Fibroblast of the aortic adventitia (primary cell): ENCODE data around the gene PSG7. TPM values are rescaled to one million over a fixed set of nuclear protein-coding genes. Genes with fewer than 3 reads are reported as not detected.
A peak's percentile ranks its signal among the peaks of the same experiment; 100 is the strongest.
"Not testable (repeated sequence)": the region's sequence is repeated elsewhere in the genome, so short reads cannot be mapped to it uniquely, and the experiment has no call there.

ENCODE experiments used
- DNase-seq: peaks from one replicate; pipeline ENCODE4 v3.0.0-alpha.2; 2010; ENCODE audit warnings: low read depth
- H3K4me3 ChIP-seq: 2 replicates; pipeline ENCODE4 v1.5.1; 2011; ENCODE audit warnings: low read depth, mild to moderate bottlenecking, control low read depth, low read length, moderate library complexity
- total RNA-seq: library from RNA; depleted of rRNA; stranded (reverse); fragments of >200 nt; gene quantifications from 2 replicates; pipeline ENCODE4 v1.2.3, GENCODE V29; 2012; ENCODE audit warnings: low replicate concordance
- TF ChIP-seq, protein P1 (sequence below): IDR thresholded peaks from 2 replicates; pipeline ENCODE4 v1.5.1; 2011; ENCODE audit warnings: mild to moderate bottlenecking, low read length, control low read depth, inconsistent platforms; ENCODE audit not compliant: insufficient read depth

PSG7 gene
- total RNA-seq, result 0.27 TPM in 1 of 2 replicates, not detected in the other

DNA sequence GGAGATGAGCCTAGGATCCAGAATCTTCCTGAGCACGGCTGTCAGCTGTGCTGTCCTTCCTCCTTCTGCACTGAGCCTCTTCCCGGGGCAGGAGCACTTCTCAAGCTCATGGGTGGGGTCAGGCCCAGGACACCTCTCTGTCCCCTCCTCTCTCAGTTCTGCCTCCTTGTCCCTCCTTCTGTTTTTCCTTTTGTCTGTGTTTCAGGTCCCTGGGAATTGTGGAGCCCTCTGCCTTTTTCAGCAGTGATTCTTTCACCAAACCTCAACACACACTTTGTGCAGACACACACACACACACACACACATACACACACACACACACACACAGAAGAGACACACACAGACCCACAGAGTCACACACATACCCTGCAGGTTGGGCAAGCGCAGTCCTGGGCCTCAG, at the start of gene PSG7:
Gene PSG7, minus strand, starts transcription at position 101 of the 400 bp plus-strand sequence. CDS start 131 bp downstream, outside the sequence.
- DNase-seq, H3K4me3 ChIP-seq: not testable (repeated sequence)

DNA sequence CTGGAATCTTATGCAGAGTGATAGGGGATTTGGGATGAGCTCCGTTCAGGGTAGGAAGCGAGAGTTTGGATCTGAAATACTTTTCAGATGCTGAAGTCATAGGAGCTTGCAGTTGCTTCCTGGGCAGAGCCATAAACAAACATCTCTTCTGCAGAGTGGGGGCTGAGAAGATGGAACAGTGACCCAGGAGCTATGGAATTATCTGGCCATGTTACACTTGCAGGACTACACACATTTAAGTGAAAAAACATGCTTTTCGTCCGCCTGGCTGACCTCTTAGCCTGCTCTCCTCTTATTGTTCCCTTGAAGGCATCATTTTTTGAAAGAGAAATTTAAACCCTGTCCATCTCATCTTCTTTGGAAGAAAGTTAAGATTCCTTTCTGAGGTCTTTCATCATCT, 48.6 kb upstream of the PSG7 start:
- TF ChIP-seq, protein P1, sequence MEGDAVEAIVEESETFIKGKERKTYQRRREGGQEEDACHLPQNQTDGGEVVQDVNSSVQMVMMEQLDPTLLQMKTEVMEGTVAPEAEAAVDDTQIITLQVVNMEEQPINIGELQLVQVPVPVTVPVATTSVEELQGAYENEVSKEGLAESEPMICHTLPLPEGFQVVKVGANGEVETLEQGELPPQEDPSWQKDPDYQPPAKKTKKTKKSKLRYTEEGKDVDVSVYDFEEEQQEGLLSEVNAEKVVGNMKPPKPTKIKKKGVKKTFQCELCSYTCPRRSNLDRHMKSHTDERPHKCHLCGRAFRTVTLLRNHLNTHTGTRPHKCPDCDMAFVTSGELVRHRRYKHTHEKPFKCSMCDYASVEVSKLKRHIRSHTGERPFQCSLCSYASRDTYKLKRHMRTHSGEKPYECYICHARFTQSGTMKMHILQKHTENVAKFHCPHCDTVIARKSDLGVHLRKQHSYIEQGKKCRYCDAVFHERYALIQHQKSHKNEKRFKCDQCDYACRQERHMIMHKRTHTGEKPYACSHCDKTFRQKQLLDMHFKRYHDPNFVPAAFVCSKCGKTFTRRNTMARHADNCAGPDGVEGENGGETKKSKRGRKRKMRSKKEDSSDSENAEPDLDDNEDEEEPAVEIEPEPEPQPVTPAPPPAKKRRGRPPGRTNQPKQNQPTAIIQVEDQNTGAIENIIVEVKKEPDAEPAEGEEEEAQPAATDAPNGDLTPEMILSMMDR, result no peak
- no peak overlapping the region for H3K4me3 ChIP-seq
- peak; percentile 9 for DNase-seq

DNA sequence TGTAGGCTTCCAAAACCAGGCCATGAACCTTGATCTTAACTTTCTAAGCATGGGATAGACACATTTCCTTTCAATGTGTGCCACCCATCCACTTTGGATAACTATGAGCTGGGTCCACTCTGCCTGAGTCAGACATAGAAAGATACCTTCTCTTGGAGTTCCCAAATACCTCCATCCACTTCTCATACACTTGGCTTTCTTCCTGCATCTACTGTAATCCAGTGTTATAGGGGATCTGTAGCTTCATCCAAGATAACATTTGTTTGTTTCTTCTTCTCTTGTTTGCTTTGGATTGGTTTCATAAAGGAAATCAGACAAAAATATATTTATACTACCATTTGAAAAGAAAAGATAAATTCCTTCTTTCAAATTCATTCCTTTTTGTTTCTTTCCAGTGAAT, 45.1 kb upstream of the PSG7 start:
- peak; percentile 23 for DNase-seq
- H3K4me3 ChIP-seq, result not testable (repeated sequence)

DNA sequence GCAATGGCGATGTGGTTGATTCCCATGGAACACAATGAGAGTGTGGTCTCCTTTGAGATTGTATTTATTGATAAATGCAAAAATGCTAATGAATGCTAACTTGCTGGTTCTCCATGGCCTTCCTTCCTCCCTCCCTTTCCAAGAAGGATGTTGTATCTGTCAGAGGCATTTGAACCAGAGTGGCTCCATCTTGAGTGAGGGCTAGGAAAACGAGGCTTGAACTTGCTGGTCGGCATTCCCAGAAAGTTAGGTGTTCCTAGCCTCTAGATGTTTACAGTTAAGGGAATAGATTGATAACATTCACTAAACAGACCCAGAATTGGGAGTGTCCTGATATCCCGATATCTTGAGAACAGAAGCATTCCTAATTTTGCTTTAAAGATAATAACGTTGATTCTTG, 34.4 kb upstream of the PSG7 start:
- not testable (repeated sequence) for H3K4me3 ChIP-seq, DNase-seq

DNA sequence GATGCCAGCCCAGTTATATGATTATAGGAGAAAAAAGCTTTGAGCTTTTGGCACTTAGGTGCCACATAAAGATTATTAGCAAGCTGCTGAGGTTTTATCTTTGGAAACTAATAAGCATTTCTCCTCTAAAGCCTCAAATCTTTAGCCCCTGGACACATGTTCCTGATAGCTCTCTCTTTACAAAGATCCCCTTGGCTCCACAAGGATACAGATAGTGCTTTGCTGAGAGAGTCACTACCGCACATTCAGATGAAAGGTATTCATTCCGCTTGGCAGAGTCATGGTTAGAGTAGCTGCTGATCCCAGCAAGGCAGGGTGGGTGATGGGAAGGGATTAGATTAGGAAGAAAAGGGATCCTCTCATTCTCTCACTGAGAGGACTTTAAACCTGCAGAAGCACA, 28.2 kb upstream of the PSG7 start:
- H3K4me3 ChIP-seq, result no peak overlapping the region
- peak; percentile 57 for DNase-seq
- TF ChIP-seq, protein P1, result no peak

DNA sequence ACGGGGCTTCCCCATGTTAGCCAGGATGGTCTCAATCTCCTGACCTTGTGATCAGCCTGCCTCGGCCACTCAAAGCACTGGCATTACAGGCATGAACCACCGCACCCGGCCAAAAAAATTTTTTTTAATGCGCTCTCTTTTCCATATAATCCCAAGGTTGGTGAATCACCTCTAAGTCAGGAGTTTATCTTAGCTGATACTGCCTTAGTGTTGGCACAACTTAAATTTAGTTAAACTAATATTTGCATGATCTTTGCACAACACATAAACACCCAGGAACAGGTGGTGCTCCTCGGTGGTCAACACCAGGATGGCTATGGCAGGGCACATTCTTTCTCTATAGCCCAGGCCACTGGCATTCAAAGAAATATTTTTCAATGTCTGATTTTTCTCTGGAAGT, 24.1 kb upstream of the PSG7 start:
- H3K4me3 ChIP-seq, result no peak overlapping the region
- TF ChIP-seq, protein P1, result no peak
- no peak for DNase-seq

- DNase-seq, H3K4me3 ChIP-seq: not testable (repeated sequence)
These were observed 15.1 kb upstream of the PSG7 start for GRCh38 chr19:42952126-42952525.

DNA sequence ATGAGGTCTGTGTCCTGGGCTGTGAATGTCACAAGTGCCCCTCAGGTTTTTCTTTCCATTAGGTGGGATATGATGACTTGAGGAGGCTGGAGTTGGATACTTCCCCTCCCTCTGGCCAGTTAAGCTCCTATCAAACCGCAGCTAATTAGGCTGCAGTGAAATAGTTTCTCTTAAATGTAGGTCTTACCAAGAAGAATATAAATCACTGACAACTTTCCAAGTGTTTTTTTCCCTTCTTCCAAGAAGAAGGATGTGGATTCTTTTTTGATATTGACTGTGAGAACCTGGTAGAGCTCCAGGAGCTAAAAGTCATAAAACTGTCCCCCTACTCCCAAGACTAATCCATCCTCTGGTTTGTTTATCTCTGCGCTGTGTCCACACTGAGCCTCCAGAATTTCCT, 14.5 kb upstream of the PSG7 start:
- H3K4me3 ChIP-seq, DNase-seq: not testable (repeated sequence)

GRCh38 chr19:42942187-42942789, 5.3 kb upstream of the PSG7 start:
- peak; percentile 52 for DNase-seq
- TF ChIP-seq, protein P1, result peak; percentile 73
- no peak overlapping the region for H3K4me3 ChIP-seq

- H3K4me3 ChIP-seq, result not testable (repeated sequence)
- DNase-seq, result peak; percentile 27
These were observed 2.3 kb downstream of the PSG7 start for GRCh38 chr19:42934726-42935125.

DNA sequence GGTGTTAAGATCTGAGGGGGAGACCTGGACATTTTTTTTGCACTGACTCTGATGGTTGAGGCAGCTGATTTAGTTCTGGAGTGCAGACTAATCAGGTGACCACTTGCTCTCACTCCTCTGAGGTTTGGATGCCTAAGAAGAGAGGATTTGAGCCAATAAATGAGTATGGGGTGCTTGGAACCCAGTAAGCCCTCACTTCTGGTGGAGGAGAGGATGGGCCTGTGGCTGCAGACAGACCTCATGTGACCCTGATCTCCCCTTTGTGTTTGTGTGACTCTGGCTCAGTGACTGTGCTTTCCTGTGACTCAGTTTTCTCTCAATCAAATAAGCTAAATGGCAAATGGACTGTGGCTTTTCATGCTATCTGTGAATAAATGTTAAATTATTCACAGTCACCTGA, 2.8 kb downstream of the PSG7 start:
- not testable (repeated sequence) for H3K4me3 ChIP-seq
- DNase-seq, result peak; percentile 57

GRCh38 chr19:42933412-42933811, 3.6 kb downstream of the PSG7 start:
- DNase-seq, result not testable (repeated sequence)

DNA sequence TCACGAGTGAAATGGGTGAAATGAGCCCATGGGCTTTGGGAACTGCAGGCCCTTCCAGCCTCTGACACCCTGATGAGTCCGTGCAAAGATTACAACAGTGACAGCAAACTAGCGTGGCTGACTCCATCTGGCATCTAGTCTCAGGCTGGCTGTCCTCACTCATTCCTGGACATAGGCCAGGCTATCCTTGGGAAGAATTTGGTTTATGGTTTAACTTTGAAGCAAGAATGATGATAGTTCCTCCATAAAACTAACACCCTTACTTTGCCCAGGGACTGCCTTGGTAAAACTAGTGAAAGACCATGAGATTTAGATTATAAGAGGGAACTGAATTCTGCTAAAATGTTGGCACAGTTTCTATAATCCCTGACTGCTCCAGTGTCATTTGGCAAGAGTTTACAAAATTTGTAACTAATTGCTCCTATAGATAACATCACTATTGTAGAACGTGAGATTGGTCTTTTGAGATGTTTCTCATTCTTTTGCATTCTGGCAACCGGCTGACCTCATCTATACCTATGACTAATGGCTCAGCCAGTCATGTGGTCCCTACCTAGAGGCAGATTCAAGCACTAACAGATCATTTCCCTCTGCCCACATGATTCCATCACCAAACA, 4.4 kb downstream of the PSG7 start:
- peak; percentile 90 for DNase-seq
- H3K4me3 ChIP-seq, result not testable (repeated sequence)

More at GRCh38 chr19:42933412-42933811, 3.6 kb downstream of the PSG7 start:
- not testable (repeated sequence) for H3K4me3 ChIP-seq
